HepG2 (cell line): ENCODE results near the gene SREBF1. TPM values are rescaled to one million over a fixed set of nuclear protein-coding genes. Genes with fewer than 3 reads are reported as not detected.

Experiments
- ATF6 ChIP-seq: sonication (generic); formaldehyde crosslinking; conservative IDR thresholded peaks from 2 replicates; pipeline ENCODE4 v1.4.0; 2020; ENCODE audit warnings: missing genetic modification reagents
- ELF3 ChIP-seq: IDR thresholded peaks from 2 replicates; pipeline ENCODE4 v1.6.1; 2016; ENCODE audit warnings: missing genetic modification reagents, missing compliant biosample characterization
- HNRNPL ChIP-seq: fragments of 200-400 bp; formaldehyde crosslinking; IDR thresholded peaks from 2 replicates; pipeline ENCODE4 v1.6.1; 2017; ENCODE audit warnings: mild to moderate bottlenecking, low read depth, low read length
- IKZF1 ChIP-seq: fragments of 450-650 bp; IDR thresholded peaks from 2 replicates; pipeline ENCODE4 v1.7.1; 2016
- JUNB ChIP-seq: sonication (generic); formaldehyde crosslinking; IDR thresholded peaks from 2 replicates; pipeline ENCODE4 v1.8.0; 2022; ENCODE audit warnings: missing genetic modification reagents, mild to moderate bottlenecking, borderline replicate concordance
- PBX2 ChIP-seq: IDR thresholded peaks from 2 replicates; pipeline ENCODE4 v1.6.1; 2016; ENCODE audit warnings: control low read depth
- SCMH1 ChIP-seq: sonication (generic); formaldehyde crosslinking; IDR thresholded peaks from 2 replicates; pipeline ENCODE4 v1.9.0; 2021; ENCODE audit warnings: missing genetic modification reagents, mild to moderate bottlenecking, borderline replicate concordance
- SOX5 ChIP-seq: IDR thresholded peaks from 2 replicates; pipeline ENCODE4 v1.6.1; 2016; ENCODE audit warnings: borderline replicate concordance
- ZKSCAN8 ChIP-seq: IDR thresholded peaks from 2 replicates; pipeline ENCODE4 v1.6.1; 2016; ENCODE audit warnings: borderline replicate concordance, missing genetic modification reagents, missing compliant biosample characterization
- ZNF512B ChIP-seq: sonication (generic); formaldehyde crosslinking; IDR thresholded peaks from 2 replicates; pipeline ENCODE4 v1.5.1; 2020; ENCODE audit warnings: missing genetic modification reagents, mild to moderate bottlenecking, borderline replicate concordance
- ZNF614 ChIP-seq: IDR thresholded peaks from 2 replicates; pipeline ENCODE4 v1.6.1; 2018; ENCODE audit warnings: missing biosample characterization, missing genetic modification reagents, inconsistent platforms, borderline replicate concordance
- polyA plus RNA-seq, 8 experiments: library from polyadenylated mRNA; depleted of rRNA in 3 of 8; stranded (reverse) in 7 of 8; unstranded in 1 of 8; fragments of >200 nt; fragmentation: Illumina TruSeq in 4 of 8; extraction: Trizol in 4 of 8; gene quantifications; 2 replicates each; pipeline versions ENCODE4 v1.2.1 to v1.2.3, GENCODE V29; 2011 to 2016; ENCODE audit warnings: low read depth in 4 of 8, missing spikeins in 1 of 8, mixed read lengths in 1 of 8; ENCODE audit not compliant: insufficient read depth in 1 of 8
- total RNA-seq, 5 experiments: library from RNA; depleted of rRNA; stranded (reverse); fragments of >200 nt; fragmentation: Illumina TruSeq; extraction: Trizol; gene quantifications; 2 replicates each; pipeline ENCODE4 v1.2.3, GENCODE V29; 2016; ENCODE audit warnings: low read depth in 1 of 5
- TF ChIP-seq, protein P1 (sequence below): sonication (generic); formaldehyde crosslinking; IDR thresholded peaks from 2 replicates; pipeline ENCODE4 v1.4.0; 2020; ENCODE audit warnings: missing genetic modification reagents, borderline replicate concordance
- TF ChIP-seq, protein P2 (sequence below), 2 experiments: sonication (generic) in 1 of 2; formaldehyde crosslinking in 1 of 2; IDR thresholded peaks; 2 replicates each; pipeline versions ENCODE4 v1.5.1 to v1.6.1; 2011 to 2020; ENCODE audit warnings: borderline replicate concordance in 1 of 2, low read depth in 1 of 2, low read length in 1 of 2, mild to moderate bottlenecking in 1 of 2, missing genetic modification reagents in 1 of 2, moderate library complexity in 1 of 2

SREBF1 gene
- total and polyA plus RNA-seq, 2 of the 13 experiments (the other 11 are each of a cell fraction or from before 2014, with no cell fraction given): 34.3 to 38.0 TPM

DNA sequence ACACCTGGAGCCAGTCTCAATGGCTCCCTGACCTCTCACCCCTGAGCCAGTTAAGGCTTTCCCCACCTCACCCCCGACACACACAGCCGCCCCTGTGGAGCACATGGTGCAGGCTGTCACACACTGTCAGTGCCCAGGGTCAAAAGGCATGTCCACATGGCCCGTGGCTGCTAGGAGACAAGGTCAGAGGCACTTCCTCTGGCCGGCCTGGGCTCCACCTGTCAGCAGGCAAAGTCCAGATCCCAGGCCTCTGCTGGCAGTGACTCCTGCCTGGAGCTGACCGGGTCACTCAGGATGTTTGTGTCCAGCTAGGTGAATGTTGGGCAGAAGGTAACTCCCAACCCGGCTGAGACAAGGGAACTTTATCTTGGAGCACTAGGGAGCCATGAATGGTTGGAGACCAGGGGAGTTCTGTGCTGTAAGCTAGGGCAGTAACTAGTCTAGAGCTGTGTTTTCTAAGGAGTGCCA is 6.0 kb downstream of the SREBF1 start (continued):
- TF ChIP-seq, protein P1, sequence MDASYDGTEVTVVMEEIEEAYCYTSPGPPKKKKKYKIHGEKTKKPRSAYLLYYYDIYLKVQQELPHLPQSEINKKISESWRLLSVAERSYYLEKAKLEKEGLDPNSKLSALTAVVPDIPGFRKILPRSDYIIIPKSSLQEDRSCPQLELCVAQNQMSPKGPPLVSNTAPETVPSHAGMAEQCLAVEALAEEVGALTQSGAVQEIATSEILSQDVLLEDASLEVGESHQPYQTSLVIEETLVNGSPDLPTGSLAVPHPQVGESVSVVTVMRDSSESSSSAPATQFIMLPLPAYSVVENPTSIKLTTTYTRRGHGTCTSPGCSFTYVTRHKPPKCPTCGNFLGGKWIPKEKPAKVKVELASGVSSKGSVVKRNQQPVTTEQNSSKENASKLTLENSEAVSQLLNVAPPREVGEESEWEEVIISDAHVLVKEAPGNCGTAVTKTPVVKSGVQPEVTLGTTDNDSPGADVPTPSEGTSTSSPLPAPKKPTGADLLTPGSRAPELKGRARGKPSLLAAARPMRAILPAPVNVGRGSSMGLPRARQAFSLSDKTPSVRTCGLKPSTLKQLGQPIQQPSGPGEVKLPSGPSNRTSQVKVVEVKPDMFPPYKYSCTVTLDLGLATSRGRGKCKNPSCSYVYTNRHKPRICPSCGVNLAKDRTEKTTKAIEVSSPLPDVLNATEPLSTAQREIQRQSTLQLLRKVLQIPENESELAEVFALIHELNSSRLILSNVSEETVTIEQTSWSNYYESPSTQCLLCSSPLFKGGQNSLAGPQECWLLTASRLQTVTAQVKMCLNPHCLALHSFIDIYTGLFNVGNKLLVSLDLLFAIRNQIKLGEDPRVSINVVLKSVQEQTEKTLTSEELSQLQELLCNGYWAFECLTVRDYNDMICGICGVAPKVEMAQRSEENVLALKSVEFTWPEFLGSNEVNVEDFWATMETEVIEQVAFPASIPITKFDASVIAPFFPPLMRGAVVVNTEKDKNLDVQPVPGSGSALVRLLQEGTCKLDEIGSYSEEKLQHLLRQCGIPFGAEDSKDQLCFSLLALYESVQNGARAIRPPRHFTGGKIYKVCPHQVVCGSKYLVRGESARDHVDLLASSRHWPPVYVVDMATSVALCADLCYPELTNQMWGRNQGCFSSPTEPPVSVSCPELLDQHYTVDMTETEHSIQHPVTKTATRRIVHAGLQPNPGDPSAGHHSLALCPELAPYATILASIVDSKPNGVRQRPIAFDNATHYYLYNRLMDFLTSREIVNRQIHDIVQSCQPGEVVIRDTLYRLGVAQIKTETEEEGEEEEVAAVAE: peak; percentile 58; the same call in 1 of the 2 replicates
- TF ChIP-seq ELF3 (CRISPR knock-in tag) (peak; percentile 90), ATF6 (CRISPR knock-in tag) (0 out of 2 replicates have a peak, but pooled peaks have one; percentile 35), ZNF512B (CRISPR knock-in tag) (no peak), SOX5 (CRISPR knock-in tag) (peak; percentile 80; the same call in 1 of the 2 replicates), JUNB (CRISPR knock-in tag) (no peak), IKZF1 (no peak), ZNF614 (CRISPR knock-in tag) (peak; percentile 70; the same call in 1 of the 2 replicates), SCMH1 (CRISPR knock-in tag) (no peak), ZKSCAN8 (CRISPR knock-in tag) (peak; percentile 64; the same call in 1 of the 2 replicates), HNRNPL (peak; percentile 81), PBX2 (peak; percentile 55; the same call in 1 of the 2 replicates)
- TF ChIP-seq, protein P2, sequence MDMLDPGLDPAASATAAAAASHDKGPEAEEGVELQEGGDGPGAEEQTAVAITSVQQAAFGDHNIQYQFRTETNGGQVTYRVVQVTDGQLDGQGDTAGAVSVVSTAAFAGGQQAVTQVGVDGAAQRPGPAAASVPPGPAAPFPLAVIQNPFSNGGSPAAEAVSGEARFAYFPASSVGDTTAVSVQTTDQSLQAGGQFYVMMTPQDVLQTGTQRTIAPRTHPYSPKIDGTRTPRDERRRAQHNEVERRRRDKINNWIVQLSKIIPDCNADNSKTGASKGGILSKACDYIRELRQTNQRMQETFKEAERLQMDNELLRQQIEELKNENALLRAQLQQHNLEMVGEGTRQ (IDR thresholded peaks at IDR 0.05; ENCODE audit: low read depth, low read length): peak; percentile 59; the same call in 1 of the 2 replicates
- TF ChIP-seq, protein P2 (CRISPR knock-in tag; IDR thresholded peaks at IDR 0.05; ENCODE audit: borderline replicate concordance): peak; percentile 54; the same call in 1 of the 2 replicates
